CD14-positive monocyte (primary cell): Measurements from ENCODE around the gene SPDYE4. TPM values are rescaled to one million over a fixed set of nuclear protein-coding genes. Genes with fewer than 3 reads are reported as not detected.

Experiments
- DNase-seq, 3 donors: peaks; one replicate each; pipeline ENCODE4 v3.0.0-alpha.2; 2011 to 2022
- H2AFZ ChIP-seq: 2 replicates; pipeline ENCODE4 v1.6.0; 2012; ENCODE audit warnings: mild to moderate bottlenecking, low read depth, low read length, inconsistent platforms; ENCODE audit not compliant: insufficient read depth, poor library complexity, severe bottlenecking
- H3K27ac ChIP-seq, 2 donors: 1 replicate in 1 of 2; 2 replicates in 1 of 2; pipeline ENCODE4 v1.5.1; 2012 to 2013; ENCODE audit warnings: low read length in 2 of 2, control low read depth in 1 of 2, inconsistent platforms in 1 of 2, low read depth in 1 of 2, mild to moderate bottlenecking in 1 of 2
- H3K27me3 ChIP-seq, 2 donors: one replicate each; pipeline versions ENCODE4 v1.6.0 to v1.6.1; 2011 to 2013; ENCODE audit warnings: low read length in 2 of 2; ENCODE audit not compliant: control insufficient read depth in 2 of 2, insufficient read depth in 2 of 2
- H3K36me3 ChIP-seq, 2 donors: replicated peaks in 1 of 2; 1 replicate in 1 of 2; 2 replicates in 1 of 2; pipeline versions ENCODE4 v1.5.1 to v1.6.1; 2012 to 2013; ENCODE audit warnings: low read length in 2 of 2, control low read depth in 1 of 2, inconsistent platforms in 1 of 2, mild to moderate bottlenecking in 1 of 2; ENCODE audit not compliant: insufficient read depth in 2 of 2, control insufficient read depth in 1 of 2
- H3K4me1 ChIP-seq, 2 donors: 1 replicate in 1 of 2; 2 replicates in 1 of 2; pipeline versions ENCODE4 v1.5.1 to v1.6.1; 2012 to 2013; ENCODE audit warnings: low read length in 2 of 2, control low read depth in 1 of 2, inconsistent platforms in 1 of 2, mild to moderate bottlenecking in 1 of 2, moderate library complexity in 1 of 2; ENCODE audit not compliant: insufficient read depth in 2 of 2, control insufficient read depth in 1 of 2
- H3K4me2 ChIP-seq: replicated peaks from 2 replicates; pipeline ENCODE3; 2012; ENCODE audit warnings: low read length, moderate library complexity, mild to moderate bottlenecking; ENCODE audit not compliant: poor library complexity, severe bottlenecking; ENCODE audit errors: extremely low read depth
- H3K4me3 ChIP-seq, 3 experiments: fragments of 200-600 bp in 1 of 3; sonication (generic) in 1 of 3; replicated peaks in 1 of 3; 1 replicate in 2 of 3; 2 replicates in 1 of 3; pipeline ENCODE4 v1.5.1; 2011 to 2013; ENCODE audit warnings: low read length in 3 of 3, mild to moderate bottlenecking in 3 of 3, control low read depth in 2 of 3, low read depth in 2 of 3, inconsistent platforms in 1 of 3, moderate library complexity in 1 of 3
- H3K79me2 ChIP-seq: 2 replicates; pipeline ENCODE4 v1.6.0; 2012; ENCODE audit warnings: mild to moderate bottlenecking, control low read depth, inconsistent platforms, low read length, moderate library complexity; ENCODE audit not compliant: insufficient read depth
- H3K9ac ChIP-seq: 2 replicates; pipeline ENCODE4 v1.6.0; 2017; ENCODE audit warnings: low read length, mild to moderate bottlenecking; ENCODE audit not compliant: insufficient read depth, poor library complexity, severe bottlenecking
- H3K9me3 ChIP-seq, 2 donors: replicated peaks in 1 of 2; 1 replicate in 1 of 2; 2 replicates in 1 of 2; pipeline versions ENCODE4 v1.5.1 to v1.6.1; 2012 to 2013; ENCODE audit warnings: low read length in 2 of 2, control low read depth in 1 of 2; ENCODE audit not compliant: control insufficient read depth in 1 of 2, insufficient read depth in 1 of 2
- H4K20me1 ChIP-seq: 2 replicates; pipeline ENCODE4 v1.6.0; 2012; ENCODE audit warnings: mild to moderate bottlenecking, low read length, control low read depth, moderate library complexity; ENCODE audit not compliant: insufficient read depth
- H3K27ac Mint-ChIP-seq, 7 donors: one replicate each; pipeline ENCODE4 v1.8.0; 2020; ENCODE audit warnings: mild to moderate bottlenecking in 7 of 7, mixed read lengths in 7 of 7, moderate library complexity in 6 of 7, inconsistent platforms in 2 of 7
- H3K27me3 Mint-ChIP-seq, 3 donors: one replicate each; pipeline ENCODE4 v1.8.0; 2021 to 2022; ENCODE audit warnings: low read depth in 3 of 3, mild to moderate bottlenecking in 3 of 3, mixed read lengths in 3 of 3, moderate library complexity in 3 of 3, inconsistent platforms in 1 of 3
- H3K36me3 Mint-ChIP-seq, 2 donors: one replicate each; pipeline ENCODE4 v1.8.0; 2020; ENCODE audit warnings: mixed read lengths in 2 of 2, inconsistent platforms in 1 of 2, mild to moderate bottlenecking in 1 of 2
- H3K4me1 Mint-ChIP-seq: one replicate; pipeline ENCODE4 v1.8.0; 2020; ENCODE audit warnings: mild to moderate bottlenecking, mixed read lengths
- H3K4me3 Mint-ChIP-seq, 2 donors: one replicate each; pipeline ENCODE4 v1.8.0; 2020; ENCODE audit warnings: mild to moderate bottlenecking in 2 of 2, mixed read lengths in 2 of 2, moderate library complexity in 1 of 2
- H3K9me3 Mint-ChIP-seq, 7 donors: one replicate each; pipeline ENCODE4 v1.8.0; 2020 to 2022; ENCODE audit warnings: mixed read lengths in 7 of 7, mild to moderate bottlenecking in 6 of 7, moderate library complexity in 6 of 7, inconsistent platforms in 2 of 7
- WGBS: methylation state at CpG from one replicate; pipeline ENCODE4 v1.1.5; 2013; ENCODE audit warnings: missing lambda C conversion rate; ENCODE audit not compliant: insufficient coverage; 5-methylcytosine and 5-hydroxymethylcytosine counted together
- intact Hi-C, 2 donors: fragments of 100-400 bp; cut with micrococcal nuclease; formaldehyde crosslinking; loops; one replicate each; pipeline versions ENCODE4 v1.15.0 to v1.15.1; 2023
- polyA plus RNA-seq, 3 donors: library from polyadenylated mRNA; depleted of rRNA in 1 of 3; unstranded in 2 of 3; stranded (reverse) in 1 of 3; fragments of 300-500 nt in 2 of 3; fragments of >200 nt in 1 of 3; fragmentation: Illumina TruSeq in 2 of 3; gene quantifications; 1 replicate in 2 of 3; 2 replicates in 1 of 3; pipeline ENCODE4 v1.2.3, GENCODE V29; 2012 to 2021
- TF ChIP-seq, protein P1 (sequence below): fragments of 200-600 bp; IDR thresholded peaks from one replicate; pipeline ENCODE4 v1.8.0; 2022; ENCODE audit warnings: antibody characterized with exemption, mild to moderate bottlenecking

Gene SPDYE4
- polyA plus RNA-seq, 3 donors = 0.09 TPM; not detected in 2

- no peak overlapping the region for H3K9ac ChIP-seq
- H3K9me3 ChIP-seq = no peaks in the 10 kb centered on the region
- no peak overlapping the region for H3K4me3 ChIP-seq
- peak overlapping the region; percentile 53 for H2AFZ ChIP-seq
- peaks cover 12 to 18% of the 10 kb centered on the region in 2 donors for H3K4me1 ChIP-seq
- no peak overlapping the region for H3K27ac ChIP-seq
- intact Hi-C loops = no loop called here
- H3K79me2 ChIP-seq = no peaks in the 10 kb centered on the region
- no peak overlapping the region for H3K4me2 ChIP-seq
- 72% methylated on average over 8 of the region's 23 CpGs for WGBS
- Mint-ChIP-seq H3K27me3 (peaks cover 3 to 6% (median 4%) of the 10 kb centered on the region in 3 donors), H3K9me3 (no peaks in the 10 kb centered on the region), H3K36me3 (no peaks in the 10 kb centered on the region), H3K27ac (peak overlapping the region in 1 of 7 donors; percentile 55), H3K4me3 (no peak overlapping the region), H3K4me1 (peaks cover 24% of the 10 kb centered on the region)
- H4K20me1 ChIP-seq = no peaks in the 10 kb centered on the region
- H3K36me3 ChIP-seq = no peaks in the 10 kb centered on the region
- DNase-seq = no peak
- H3K27me3 ChIP-seq = no peaks in the 10 kb centered on the region
- TF ChIP-seq, protein P1, sequence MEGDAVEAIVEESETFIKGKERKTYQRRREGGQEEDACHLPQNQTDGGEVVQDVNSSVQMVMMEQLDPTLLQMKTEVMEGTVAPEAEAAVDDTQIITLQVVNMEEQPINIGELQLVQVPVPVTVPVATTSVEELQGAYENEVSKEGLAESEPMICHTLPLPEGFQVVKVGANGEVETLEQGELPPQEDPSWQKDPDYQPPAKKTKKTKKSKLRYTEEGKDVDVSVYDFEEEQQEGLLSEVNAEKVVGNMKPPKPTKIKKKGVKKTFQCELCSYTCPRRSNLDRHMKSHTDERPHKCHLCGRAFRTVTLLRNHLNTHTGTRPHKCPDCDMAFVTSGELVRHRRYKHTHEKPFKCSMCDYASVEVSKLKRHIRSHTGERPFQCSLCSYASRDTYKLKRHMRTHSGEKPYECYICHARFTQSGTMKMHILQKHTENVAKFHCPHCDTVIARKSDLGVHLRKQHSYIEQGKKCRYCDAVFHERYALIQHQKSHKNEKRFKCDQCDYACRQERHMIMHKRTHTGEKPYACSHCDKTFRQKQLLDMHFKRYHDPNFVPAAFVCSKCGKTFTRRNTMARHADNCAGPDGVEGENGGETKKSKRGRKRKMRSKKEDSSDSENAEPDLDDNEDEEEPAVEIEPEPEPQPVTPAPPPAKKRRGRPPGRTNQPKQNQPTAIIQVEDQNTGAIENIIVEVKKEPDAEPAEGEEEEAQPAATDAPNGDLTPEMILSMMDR = no peak
These were observed 32.2 kb downstream of the SPDYE4 start for GRCh38 chr17:8725881-8726876.

DNA sequence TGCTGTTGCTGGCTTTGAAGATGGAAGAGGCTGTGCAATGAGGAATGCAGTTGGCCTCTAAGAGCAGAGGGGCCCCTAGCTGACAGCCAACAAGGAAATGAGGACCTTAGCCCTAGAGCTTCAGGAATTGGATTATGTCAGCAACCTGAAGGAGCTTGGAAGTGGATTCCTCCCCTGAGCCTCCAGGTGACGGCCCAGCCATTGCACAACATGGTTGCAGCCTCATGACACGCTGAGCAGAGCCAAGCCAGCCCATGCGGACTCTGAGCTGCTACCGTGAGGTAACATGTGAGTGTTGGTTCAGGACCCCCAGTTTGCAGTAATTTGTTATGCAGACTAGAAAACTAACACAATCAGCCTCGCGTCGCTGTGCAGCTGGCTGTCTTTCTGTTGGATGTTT, 33.9 kb downstream of the SPDYE4 start:
- intact Hi-C loops = no loop called here
- no peaks in the 10 kb centered on the region for H3K27me3 ChIP-seq
- H3K36me3 ChIP-seq = no peaks in the 10 kb centered on the region
- H3K27me3 Mint-ChIP-seq = peaks cover 0 to 5% (median 3%) of the 10 kb centered on the region in 3 donors
- H3K9me3 Mint-ChIP-seq = no peaks in the 10 kb centered on the region
- no peak overlapping the region for H2AFZ ChIP-seq
- H3K27ac ChIP-seq = no peak overlapping the region
- TF ChIP-seq, protein P1 = no peak
- no peaks in the 10 kb centered on the region for H4K20me1 ChIP-seq
- no peak overlapping the region for H3K4me3 Mint-ChIP-seq
- H3K4me3 ChIP-seq = no peak overlapping the region
- no peak overlapping the region for H3K9ac ChIP-seq
- H3K9me3 ChIP-seq = no peaks in the 10 kb centered on the region
- H3K27ac Mint-ChIP-seq = no peak overlapping the region
- no peak overlapping the region for H3K4me2 ChIP-seq
- H3K36me3 Mint-ChIP-seq = no peaks in the 10 kb centered on the region
- no peaks in the 10 kb centered on the region for H3K79me2 ChIP-seq
- peaks cover 12 to 18% of the 10 kb centered on the region in 2 donors for H3K4me1 ChIP-seq
- WGBS = 90% methylated on average over 7 of the region's 7 CpGs
- DNase-seq = no peak
- peaks cover 24% of the 10 kb centered on the region for H3K4me1 Mint-ChIP-seq
